ENCODE data around the gene SYPL2.

Gene SYPL2

GRCh38 chr1:109509176-109510134, 43.1 kb downstream of the SYPL2 start, which contains the start of gene AMIGO1:
Gene AMIGO1, minus strand, starts transcription at chr1:109509727. Its CDS starts 815 bp downstream, at chr1:109508912.
- no peak for DNase-seq (ENCODE audit: low spot score)
- TF ChIP-seq, protein P1, sequence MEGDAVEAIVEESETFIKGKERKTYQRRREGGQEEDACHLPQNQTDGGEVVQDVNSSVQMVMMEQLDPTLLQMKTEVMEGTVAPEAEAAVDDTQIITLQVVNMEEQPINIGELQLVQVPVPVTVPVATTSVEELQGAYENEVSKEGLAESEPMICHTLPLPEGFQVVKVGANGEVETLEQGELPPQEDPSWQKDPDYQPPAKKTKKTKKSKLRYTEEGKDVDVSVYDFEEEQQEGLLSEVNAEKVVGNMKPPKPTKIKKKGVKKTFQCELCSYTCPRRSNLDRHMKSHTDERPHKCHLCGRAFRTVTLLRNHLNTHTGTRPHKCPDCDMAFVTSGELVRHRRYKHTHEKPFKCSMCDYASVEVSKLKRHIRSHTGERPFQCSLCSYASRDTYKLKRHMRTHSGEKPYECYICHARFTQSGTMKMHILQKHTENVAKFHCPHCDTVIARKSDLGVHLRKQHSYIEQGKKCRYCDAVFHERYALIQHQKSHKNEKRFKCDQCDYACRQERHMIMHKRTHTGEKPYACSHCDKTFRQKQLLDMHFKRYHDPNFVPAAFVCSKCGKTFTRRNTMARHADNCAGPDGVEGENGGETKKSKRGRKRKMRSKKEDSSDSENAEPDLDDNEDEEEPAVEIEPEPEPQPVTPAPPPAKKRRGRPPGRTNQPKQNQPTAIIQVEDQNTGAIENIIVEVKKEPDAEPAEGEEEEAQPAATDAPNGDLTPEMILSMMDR (IDR thresholded peaks at IDR 0.05): no peak
- peak within 1 kb of the TSS; percentile 81 for H3K4me3 ChIP-seq
- H3K27ac ChIP-seq: peak within 1 kb of the TSS in 1 of 2 donors; percentile 65

DNA sequence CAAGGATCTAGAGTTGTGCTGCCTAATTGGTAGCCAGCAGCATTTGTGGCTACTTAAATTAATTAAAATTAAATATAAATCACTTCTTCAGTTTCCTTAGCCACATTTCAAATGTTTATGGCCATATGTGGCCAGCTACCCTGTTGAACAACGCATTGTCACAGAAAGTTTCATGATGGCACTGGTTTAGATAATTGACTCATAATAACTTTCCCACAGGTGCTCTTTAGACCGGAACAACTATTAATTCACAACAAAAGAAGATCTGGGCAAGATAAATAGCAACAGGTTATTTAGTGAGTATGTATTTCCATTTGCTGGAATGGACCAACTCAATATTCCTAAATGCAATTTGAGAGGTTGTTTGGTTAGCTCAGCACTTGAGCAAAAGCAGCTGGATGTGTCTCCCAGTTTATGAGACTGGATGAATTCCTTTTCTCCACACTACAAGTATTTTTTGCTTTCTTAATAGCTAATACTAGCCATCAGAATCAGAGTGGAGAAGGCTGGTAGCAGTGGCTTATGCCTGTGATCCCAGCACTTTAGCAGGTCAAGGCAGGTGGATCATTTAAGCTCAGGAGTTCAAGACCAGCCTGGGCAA, 46.9 kb downstream of the SYPL2 start:
- TF ChIP-seq, protein P1 (IDR thresholded peaks at IDR 0.05): no peak
- Histone ChIP-seq H3K27ac (no peak overlapping the region), H3K4me3 (no peak overlapping the region)
- no peak for DNase-seq (ENCODE audit: low spot score)

GRCh38 chr1:109514846-109515245, 48.5 kb downstream of the SYPL2 start:
- Histone ChIP-seq H3K4me3 (no peak overlapping the region), H3K27ac (no peak overlapping the region)
- TF ChIP-seq, protein P1 (IDR thresholded peaks at IDR 0.05): no peak
- DNase-seq (ENCODE audit: low spot score): no peak

DNA sequence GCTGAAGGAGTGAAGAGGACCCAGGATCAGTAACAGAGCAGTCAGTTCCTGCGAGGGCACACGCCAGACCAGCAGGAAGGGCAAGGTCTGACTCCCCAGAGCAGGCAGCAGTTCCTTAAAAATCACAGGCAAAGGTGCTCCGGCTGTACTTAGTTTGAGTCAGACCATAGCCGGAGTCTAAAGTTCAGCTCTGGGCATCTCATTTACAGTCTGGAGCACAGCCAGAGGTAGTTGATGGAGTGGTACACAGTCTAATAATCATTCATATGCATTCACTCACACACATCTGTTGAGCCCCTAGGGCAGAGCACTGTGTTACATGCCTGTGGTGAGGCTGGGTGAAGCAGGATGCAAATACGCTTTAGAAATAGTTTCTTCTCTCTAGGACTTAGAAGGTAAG, 50.5 kb downstream of the SYPL2 start:
- H3K4me3 ChIP-seq: no peak overlapping the region
- TF ChIP-seq, protein P1 (IDR thresholded peaks at IDR 0.05): no peak
- no peak overlapping the region for H3K27ac ChIP-seq
- no peak for DNase-seq (ENCODE audit: low spot score)

GRCh38 chr1:109517337-109517736, 51.0 kb downstream of the SYPL2 start:
- no peak for DNase-seq (ENCODE audit: low spot score)
- TF ChIP-seq, protein P1 (IDR thresholded peaks at IDR 0.05): no peak
- Histone ChIP-seq H3K4me3 (no peak overlapping the region), H3K27ac (no peak overlapping the region)

- TF ChIP-seq, protein P1 (IDR thresholded peaks at IDR 0.05): no peak
- Histone ChIP-seq H3K4me3 (no peak overlapping the region), H3K27ac (no peak overlapping the region)
- DNase-seq (ENCODE audit: low spot score): no peak
Observed at GRCh38 chr1:109521002-109521951, 54.9 kb downstream of the SYPL2 start.
